Right lobe of liver (tissue), 6 donors: Measurements from ENCODE around the gene IKBKE. TPM values are rescaled to one million over a fixed set of nuclear protein-coding genes. Genes with fewer than 3 reads are reported as not detected.

Experiments used
- ATAC-seq, 4 donors: fragments of 200-7000 bp; cut with Tn5 transposase; one replicate each; pipeline ENCODE4 v1.9.1; 2020; ENCODE audit warnings: mild to moderate bottlenecking in 4 of 4, moderate library complexity in 4 of 4
- DNase-seq, 3 donors: peaks; one replicate each; pipeline ENCODE4 v3.0.0-alpha.2; 2020
- H3K27ac ChIP-seq, 3 donors: fragments of 200-600 bp; one replicate each; pipeline ENCODE4 v1.8.0; 2022
- H3K27me3 ChIP-seq, 2 donors: fragments of 200-600 bp; one replicate each; pipeline ENCODE4 v1.8.0; 2022
- H3K36me3 ChIP-seq, 4 donors: fragments of 200-600 bp; sonication (generic) in 1 of 4; one replicate each; pipeline versions ENCODE4 v1.5.1 to v1.8.0; 2017 to 2022; ENCODE audit warnings: control low read depth in 1 of 4
- H3K4me1 ChIP-seq, 4 donors: fragments of 200-600 bp; sonication (generic) in 1 of 4; one replicate each; pipeline versions ENCODE4 v1.5.1 to v1.8.0; 2017 to 2022; ENCODE audit warnings: control low read depth in 1 of 4
- H3K4me3 ChIP-seq, 3 donors: fragments of 200-600 bp; one replicate each; pipeline ENCODE4 v1.8.0; 2022
- H3K9me3 ChIP-seq, 4 donors: fragments of 200-600 bp; sonication (generic) in 1 of 4; one replicate each; pipeline versions ENCODE4 v1.5.1 to v1.8.0; 2017 to 2022; ENCODE audit warnings: control low read depth in 1 of 4
- CTCF ChIP-seq, 4 donors: fragments of 200-600 bp in 3 of 4; fragments of 450-650 bp in 1 of 4; IDR thresholded peaks; one replicate each; pipeline versions ENCODE4 v1.5.1 to v1.8.0; 2016 to 2022; ENCODE audit warnings: antibody characterized with exemption in 4 of 4, mild to moderate bottlenecking in 2 of 4
- POLR2A ChIP-seq: fragments of 450-650 bp; IDR thresholded peaks from one replicate; pipeline ENCODE4 v1.6.1; 2017; ENCODE audit warnings: antibody characterized with exemption, mild to moderate bottlenecking
- WGBS: methylation state at CpG from one replicate; pipeline ENCODE4 v1.1.6; 2018; ENCODE audit warnings: low coverage, low lambda C conversion rate; ENCODE audit not compliant: insufficient coverage; ENCODE audit errors: missing lambda C conversion rate; 5-methylcytosine and 5-hydroxymethylcytosine counted together
- intact Hi-C, 2 donors: fragments of 100-400 bp; cut with DNase I; formaldehyde crosslinking; loops; one replicate each; pipeline versions ENCODE4 v1.11.2 to v1.14.1; 2022
- total RNA-seq, 6 experiments: library from RNA; depleted of rRNA in 2 of 6; stranded (reverse); fragments of >200 nt in 2 of 6; fragmentation: NEBNext Ultra II Directional in 3 of 6; extraction: Animal tissue kit (Norgen Biotek cat#: 25700) in 3 of 6; gene quantifications; one replicate each; pipeline versions ENCODE4 v1.1.0 to v1.2.4, GENCODE V29; 2016 to 2023
- donor health status: DM: no; HTN: yes; CAD: no.
- donor health status: DM: no; HTN: no; CAD: no.
- donor health status: DM: no; HTN: no; CAD: no.
- donor health status: DM: no; HTN: yes; CAD: no.
- donor health status: DM: no; HTN: yes; CAD: no.

IKBKE gene
- total RNA-seq, 6 experiments from 2014 or later: 0.86 to 2.7 (median 1.9) TPM

GRCh38 chr1:206490771-206491405 is 20.6 kb downstream of the IKBKE start:
- no peak for TF ChIP-seq POLR2A
- TF ChIP-seq CTCF (IDR thresholded peaks at IDR 0.05): no peak
- intact Hi-C loops: loop anchor here (5.0 kb wide), 2 partner anchors 91 to 96 kb away; no protein-coding TSS in a partner anchor
- no peaks in the 10 kb centered on the region for H3K27me3 ChIP-seq
- no peak overlapping the region for H3K4me3 ChIP-seq
- no peaks in the 10 kb centered on the region for H3K36me3 ChIP-seq
- DNase-seq (peak in 1 of 3 donors; percentile 39), ATAC-seq (peak in 2 of 4 donors; percentile 13 to 18)
- H3K4me1 ChIP-seq: peaks cover 0 to 7% (median 0%) of the 10 kb centered on the region in 4 donors
- H3K9me3 ChIP-seq: no peaks in the 10 kb centered on the region
- no peak overlapping the region for H3K27ac ChIP-seq
- WGBS: 65% methylated on average over 9 of the region's 12 CpGs

- no peak for ATAC-seq
- 40% methylated on average over 1 of the region's 4 CpGs for WGBS
- H3K36me3 ChIP-seq: no peaks in the 10 kb centered on the region
- no peaks in the 10 kb centered on the region for H3K27me3 ChIP-seq
- intact Hi-C loops: loop anchor here (5.0 kb wide), 2 partner anchors 91 to 96 kb away; no protein-coding TSS in a partner anchor
- H3K4me3 ChIP-seq: no peak overlapping the region
- TF ChIP-seq POLR2A (no peak), CTCF (IDR thresholded peaks at IDR 0.05) (no peak)
- no peak overlapping the region for H3K27ac ChIP-seq
- H3K9me3 ChIP-seq: no peaks in the 10 kb centered on the region
- peaks cover 0 to 13% (median 0%) of the 10 kb centered on the region in 4 donors for H3K4me1 ChIP-seq
- DNase-seq: peak in 1 of 3 donors; percentile 16
Measured at GRCh38 chr1:206491616-206492015, 21.3 kb downstream of the IKBKE start.

- DNase-seq: no peak
- no CpG with 5 or more reads among the region's 10 CpGs for WGBS
- no peaks in the 10 kb centered on the region for H3K9me3 ChIP-seq
- H3K27ac ChIP-seq: no peak overlapping the region
- no peaks in the 10 kb centered on the region for H3K36me3 ChIP-seq
- intact Hi-C loops: loop anchor here (5.0 kb wide), 2 partner anchors 90 to 95 kb away; no protein-coding TSS in a partner anchor
- TF ChIP-seq POLR2A (no peak), CTCF (IDR thresholded peaks at IDR 0.05) (no peak)
- no peaks in the 10 kb centered on the region for H3K27me3 ChIP-seq
- ATAC-seq: no peak
- H3K4me1 ChIP-seq: peaks cover 0 to 13% (median 0%) of the 10 kb centered on the region in 4 donors
- no peak overlapping the region for H3K4me3 ChIP-seq
Measured at GRCh38 chr1:206492589-206492988, 22.3 kb downstream of the IKBKE start.

- H3K27me3 ChIP-seq: no peaks in the 10 kb centered on the region
- TF ChIP-seq CTCF (IDR thresholded peaks at IDR 0.05) (no peak), POLR2A (no peak)
- intact Hi-C loops: loop anchor here (5.0 kb wide), 2 partner anchors 89 to 94 kb away; no protein-coding TSS in a partner anchor
- DNase-seq (no peak), ATAC-seq (no peak)
- WGBS: 75% methylated on average over 4 of the region's 9 CpGs
- H3K4me3 ChIP-seq: no peak overlapping the region
- H3K27ac ChIP-seq: no peak overlapping the region
- peaks cover 0 to 13% (median 0%) of the 10 kb centered on the region in 4 donors for H3K4me1 ChIP-seq
- H3K9me3 ChIP-seq: no peaks in the 10 kb centered on the region
- H3K36me3 ChIP-seq: no peaks in the 10 kb centered on the region
Measured at GRCh38 chr1:206493279-206493678, 23.0 kb downstream of the IKBKE start.
